HG03571 (cell line): Measurements from ENCODE around the gene SNX30.

Source experiments
- ATAC-seq: cut with Tn5 transposase; IDR thresholded peaks from one replicate; pipeline ENCODE4 v1.9.1; 2021; ENCODE audit not compliant: unreplicated experiment

SNX30 gene

GRCh38 chr9:112752334-112753125 lies 2.0 kb downstream of the SNX30 start:
- no peak for ATAC-seq

DNA sequence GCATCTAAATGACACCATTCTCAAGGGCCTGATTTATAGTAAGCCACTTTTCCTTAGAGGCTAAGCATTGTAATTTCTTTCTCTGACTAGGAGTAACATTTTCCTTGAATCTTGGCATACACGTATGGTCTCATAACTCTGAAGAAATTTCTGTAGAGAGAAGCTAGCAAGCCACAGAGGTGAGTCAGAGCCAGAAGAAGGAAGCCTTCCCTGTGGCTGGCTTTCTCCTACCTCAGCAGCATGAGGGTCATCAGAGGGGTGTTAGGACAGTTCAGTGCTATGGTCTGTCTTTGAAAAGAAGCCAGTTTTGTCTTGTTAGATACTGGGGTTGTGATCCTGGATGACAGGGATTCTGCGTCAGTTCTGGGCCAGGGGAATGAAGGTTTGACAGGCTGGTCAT lies 3.2 kb downstream of the SNX30 start:
- ATAC-seq = no peak

DNA sequence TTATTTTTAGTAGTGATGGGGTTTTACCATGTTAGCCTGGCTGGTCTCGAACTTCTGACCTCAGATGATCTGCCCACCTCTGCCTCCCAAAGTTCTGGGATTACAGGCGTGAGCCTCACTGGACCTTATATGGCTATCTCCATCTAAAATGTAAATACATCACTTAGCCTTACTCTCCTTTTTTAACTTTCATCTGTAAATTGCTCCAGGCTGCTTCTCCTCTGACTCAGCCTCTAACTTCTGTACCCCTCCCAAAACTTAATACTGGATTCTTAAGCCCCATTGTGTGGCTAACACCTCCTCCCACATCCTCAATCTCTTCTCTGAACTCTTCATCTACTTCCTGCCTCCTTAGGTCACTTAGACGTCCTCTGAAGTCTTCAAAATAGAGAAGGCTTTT lies 4.0 kb downstream of the SNX30 start:
- ATAC-seq = no peak

DNA sequence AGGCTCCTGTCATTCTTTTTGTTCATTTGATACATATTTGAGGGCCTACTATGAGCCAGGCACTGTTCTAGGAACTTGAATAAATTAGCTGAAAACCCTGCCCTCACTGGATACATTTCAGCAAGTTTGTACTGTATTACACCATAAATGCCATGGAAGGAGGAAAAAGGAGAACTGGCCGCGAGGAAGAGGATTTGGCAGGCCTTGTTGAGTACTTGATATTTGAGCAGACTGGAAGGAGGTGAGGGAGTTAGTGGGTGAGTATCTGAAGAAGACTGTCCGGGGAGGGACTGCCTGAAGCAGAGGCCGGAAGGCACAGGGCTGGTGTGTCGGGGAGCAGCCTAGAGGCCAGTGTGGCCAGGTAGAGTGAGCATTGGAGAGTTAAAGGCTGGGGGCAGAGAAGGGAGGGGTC lies 4.5 kb downstream of the SNX30 start:
- no peak for ATAC-seq

- no peak for ATAC-seq
Measured at GRCh38 chr9:112755675-112756074, 5.1 kb downstream of the SNX30 start.

- ATAC-seq = no peak
Measured at GRCh38 chr9:112757282-112757883, 6.8 kb downstream of the SNX30 start.

GRCh38 chr9:112757940-112758339 lies 7.4 kb downstream of the SNX30 start:
- ATAC-seq = no peak

DNA sequence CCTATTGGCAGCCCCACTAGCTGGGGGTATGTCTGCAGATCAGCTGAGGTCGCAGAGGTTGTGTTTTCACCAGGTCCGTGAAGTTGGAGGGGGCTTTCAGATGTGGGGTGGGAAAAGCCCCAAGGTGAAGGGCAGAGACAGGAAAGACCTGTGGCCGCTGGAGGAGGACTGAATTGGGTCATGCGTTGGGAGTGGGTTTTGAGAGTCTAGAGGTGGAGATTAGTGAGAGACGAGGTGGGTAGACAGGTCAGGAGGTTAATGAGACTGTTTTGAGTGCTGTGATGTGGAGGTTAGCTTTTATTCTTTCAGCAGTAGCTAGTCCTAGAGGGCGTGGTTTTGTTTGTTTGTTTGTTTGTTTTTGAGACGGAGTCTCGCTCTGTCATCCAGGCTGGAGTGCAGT lies 10.3 kb downstream of the SNX30 start:
- ATAC-seq = no peak

DNA sequence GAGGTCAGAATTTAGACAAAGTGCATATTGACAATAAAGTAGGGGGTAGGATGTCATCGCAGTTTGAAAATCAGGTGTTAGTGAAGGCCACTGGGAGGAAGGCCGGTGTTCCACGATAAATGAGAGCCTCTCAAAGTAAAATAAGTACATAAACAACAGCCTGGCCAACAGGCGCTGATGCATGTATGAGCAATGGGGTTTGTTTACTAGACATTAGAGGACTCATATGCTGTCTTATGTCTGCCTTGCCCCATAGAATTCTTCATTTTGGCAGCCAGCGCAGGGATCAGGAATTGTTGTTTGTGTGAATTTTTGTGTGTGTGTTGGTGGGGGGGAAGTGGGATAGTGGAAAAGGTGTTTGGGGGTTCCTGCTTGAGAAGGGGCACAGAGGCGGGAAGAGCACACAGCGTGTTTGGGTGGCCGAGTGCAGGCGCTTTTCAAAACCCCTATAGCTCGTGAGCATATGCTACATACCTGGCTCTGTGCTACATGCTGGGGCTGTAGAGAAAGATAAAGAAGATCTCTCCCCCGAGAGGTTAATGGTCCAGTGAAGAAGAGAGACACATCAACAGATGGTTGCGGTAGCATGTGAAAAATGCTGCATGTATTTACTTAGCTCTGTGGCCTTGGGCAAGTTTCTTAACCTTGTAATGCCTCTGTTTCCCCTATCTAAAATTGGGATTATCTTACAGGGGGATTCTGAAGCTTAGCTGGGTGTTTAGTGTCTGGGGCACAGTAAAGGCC lies 11.5 kb downstream of the SNX30 start:
- no peak for ATAC-seq

GRCh38 chr9:112762726-112763518 lies 12.4 kb downstream of the SNX30 start:
- ATAC-seq = no peak

DNA sequence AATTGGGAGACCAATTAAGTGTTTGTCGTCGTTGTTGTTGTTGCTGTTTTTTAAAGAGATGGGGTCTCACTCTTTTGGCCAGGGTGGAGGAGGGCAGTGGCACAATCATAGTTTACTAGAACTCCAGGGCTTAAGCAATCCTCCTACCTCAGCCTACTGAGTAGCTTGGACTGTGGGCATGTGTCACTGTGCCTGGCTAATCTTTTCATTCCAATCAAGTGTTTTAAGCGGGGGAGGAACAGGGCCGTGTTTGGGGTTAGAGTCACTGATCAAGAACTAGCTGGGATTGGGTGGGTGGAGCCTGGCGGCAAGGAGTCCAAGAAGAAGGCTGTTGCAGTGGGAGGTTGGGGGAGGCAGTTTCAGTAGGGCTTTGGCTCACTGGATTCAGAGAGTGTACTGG lies 13.8 kb downstream of the SNX30 start:
- no peak for ATAC-seq

- ATAC-seq = no peak
Measured at GRCh38 chr9:112764837-112765236, 14.3 kb downstream of the SNX30 start.

GRCh38 chr9:112765281-112765680 lies 14.7 kb downstream of the SNX30 start:
- ATAC-seq = no peak

GRCh38 chr9:112771359-112772214 lies 21.0 kb downstream of the SNX30 start:
- no peak for ATAC-seq

GRCh38 chr9:112772215-112772509 lies 21.6 kb downstream of the SNX30 start:
- ATAC-seq = no peak

GRCh38 chr9:112772551-112772950 lies 22.0 kb downstream of the SNX30 start:
- no peak for ATAC-seq

- no peak for ATAC-seq
Measured at GRCh38 chr9:112774006-112774996, 23.7 kb downstream of the SNX30 start.

DNA sequence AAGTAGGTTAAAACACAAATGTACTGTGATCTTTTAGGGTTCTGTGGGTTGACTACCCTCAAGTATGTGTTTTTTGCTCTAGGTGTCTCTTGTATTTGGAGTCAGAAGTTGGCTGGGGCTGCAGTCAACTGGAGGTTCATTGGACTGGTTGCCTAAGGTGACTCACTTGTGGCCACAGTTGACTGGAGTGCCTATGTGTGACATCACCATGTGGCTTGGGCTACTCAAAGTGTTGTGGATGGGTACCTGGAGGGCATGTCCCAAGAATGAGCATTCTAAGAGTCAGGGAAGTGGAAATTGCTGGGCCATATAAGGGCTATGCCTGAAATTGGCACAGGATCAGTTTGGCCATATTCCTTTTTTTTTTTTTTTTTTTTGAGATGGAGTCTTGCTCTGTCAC lies 27.4 kb downstream of the SNX30 start:
- ATAC-seq = no peak

DNA sequence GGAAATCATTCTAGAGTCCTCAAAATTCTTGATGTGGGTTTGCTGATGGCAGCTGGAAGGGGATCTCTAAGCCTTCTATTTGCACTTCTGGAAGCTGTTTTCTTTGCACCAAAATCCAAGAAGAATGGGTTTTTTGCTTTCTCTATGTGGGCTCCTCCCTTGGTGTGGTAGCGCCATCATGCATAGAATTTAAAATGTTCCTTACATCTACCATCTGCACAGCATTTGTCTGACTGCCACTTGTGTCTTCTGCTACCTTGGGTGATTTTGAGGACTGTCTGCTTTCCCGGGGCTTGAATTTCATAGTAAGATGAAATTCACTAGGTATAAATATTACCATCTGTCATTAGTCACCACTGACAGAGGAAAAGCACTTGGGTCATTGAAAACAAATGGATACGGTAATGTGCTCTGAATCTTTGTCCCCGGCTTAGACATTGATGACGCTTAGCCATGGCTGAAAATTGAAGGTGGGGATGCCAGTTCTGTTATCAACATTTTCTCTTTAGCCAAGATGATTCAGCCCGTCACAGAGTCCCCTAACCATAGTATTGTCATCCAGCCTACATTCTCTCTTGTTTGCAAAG lies 30.0 kb downstream of the SNX30 start:
- ATAC-seq = no peak
